GM21786 (cell line): ENCODE measurements around the gene HSD3B1.
"Not testable (repeated sequence)": the region's sequence is repeated elsewhere in the genome, so short reads cannot be mapped to it uniquely, and the experiment has no call there.

Experiments
- ATAC-seq: cut with Tn5 transposase; IDR thresholded peaks from one replicate; pipeline ENCODE4 v1.9.1; 2021; ENCODE audit not compliant: unreplicated experiment

Gene HSD3B1

GRCh38 chr1:119552656-119553055 is 45.6 kb downstream of the HSD3B1 start:
- not testable (repeated sequence) for ATAC-seq

- not testable (repeated sequence) for ATAC-seq
Observed at GRCh38 chr1:119553302-119554071, 46.5 kb downstream of the HSD3B1 start.

- no peak for ATAC-seq
Observed at GRCh38 chr1:119554183-119554582, 47.2 kb downstream of the HSD3B1 start.

- no peak for ATAC-seq
Observed at GRCh38 chr1:119556423-119556822, 49.4 kb downstream of the HSD3B1 start.

- ATAC-seq = not testable (repeated sequence)
Observed at GRCh38 chr1:119560402-119560801, 53.4 kb downstream of the HSD3B1 start.

- no peak for ATAC-seq
Observed at GRCh38 chr1:119564548-119564947, 57.5 kb downstream of the HSD3B1 start.
